GM23248 (cell line): Measurements from ENCODE around the gene ADGRE2.

Source experiments
- EZH2 ChIP-seq: fragments of 200-600 bp; sonication (generic); IDR thresholded peaks from 2 replicates; pipeline ENCODE4 v1.6.1; 2018; ENCODE audit warnings: antibody characterized with exemption, mild to moderate bottlenecking; ENCODE audit not compliant: insufficient read depth, poor library complexity, severe bottlenecking
- EZH2phosphoT487 ChIP-seq: fragments of 200-600 bp; sonication (generic); IDR thresholded peaks from 2 replicates; pipeline ENCODE4 v1.6.1; 2018; ENCODE audit warnings: antibody characterized with exemption, moderate library complexity, mild to moderate bottlenecking, low read depth; ENCODE audit not compliant: insufficient read depth

DNA sequence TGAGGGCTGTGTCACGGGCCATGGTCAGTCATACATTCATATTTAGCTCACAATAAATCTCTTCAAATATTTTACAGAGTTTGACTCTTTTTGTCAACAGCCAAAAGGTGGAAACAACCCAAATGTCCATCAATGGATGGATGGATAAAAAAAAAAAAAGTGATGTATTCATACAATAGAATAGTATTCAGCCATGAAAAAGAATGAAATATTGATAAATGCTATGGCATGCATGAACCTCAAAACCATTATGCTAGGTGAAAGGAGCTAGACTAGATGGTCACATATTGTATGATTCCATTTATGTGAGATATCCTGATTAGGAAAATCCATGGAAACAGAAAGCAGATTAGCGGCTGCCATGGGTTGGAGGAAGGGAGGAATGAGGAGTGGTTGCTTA, 16.2 kb downstream of the ADGRE2 start:
- TF ChIP-seq EZH2 (no peak), EZH2phosphoT487 (no peak)
